Body of pancreas (tissue), 4 donors: ENCODE data around the gene TBATA. TPM values are rescaled to one million over a fixed set of nuclear protein-coding genes. Genes with fewer than 3 reads are reported as not detected.

Experiments
- ATAC-seq: fragments of 150-250 bp; one replicate; pipeline ENCODE4 v1.9.1; 2016
- DNase-seq, 4 donors: peaks; one replicate each; pipeline ENCODE4 v3.0.0-alpha.2; 2019
- H3K27ac ChIP-seq, 4 donors: fragments of 200-600 bp; sonication (generic); 1 replicate in 3 of 4; 2 replicates in 1 of 4; pipeline versions ENCODE4 v1.5.1 to v1.6.1; 2016 to 2019; ENCODE audit warnings: mild to moderate bottlenecking in 1 of 4, mixed read lengths in 1 of 4, moderate library complexity in 1 of 4
- H3K27me3 ChIP-seq, 2 donors: fragments of 200-600 bp; sonication (generic); one replicate each; pipeline ENCODE4 v1.6.0; 2016; ENCODE audit warnings: mild to moderate bottlenecking in 1 of 2
- H3K36me3 ChIP-seq, 2 donors: fragments of 200-600 bp; sonication (generic); replicated peaks in 1 of 2; 2 replicates each; pipeline ENCODE4 v1.5.1; 2016; ENCODE audit warnings: low read depth in 2 of 2; ENCODE audit not compliant: insufficient read depth in 1 of 2
- H3K4me1 ChIP-seq: fragments of 200-600 bp; sonication (generic); one replicate; pipeline ENCODE4 v1.6.0; 2016
- H3K4me3 ChIP-seq, 2 donors: fragments of 200-600 bp; sonication (generic); 1 replicate in 1 of 2; 2 replicates in 1 of 2; pipeline ENCODE4 v1.5.1; 2016 to 2019
- H3K9me3 ChIP-seq, 3 donors: fragments of 200-600 bp; sonication (generic); 1 replicate in 2 of 3; 2 replicates in 1 of 3; pipeline ENCODE4 v1.5.1; 2016
- CTCF ChIP-seq, 7 experiments: fragments of 450-650 bp in 4 of 7; fragments of 200-600 bp in 3 of 7; sonication (generic) in 3 of 7; IDR thresholded peaks; one replicate each; pipeline ENCODE4 v1.5.1; 2016 to 2019; ENCODE audit warnings: antibody characterized with exemption in 7 of 7
- POLR2A ChIP-seq, 3 donors: fragments of 450-650 bp; IDR thresholded peaks; one replicate each; pipeline ENCODE4 v1.6.1; 2016; ENCODE audit warnings: antibody characterized with exemption in 3 of 3, mild to moderate bottlenecking in 2 of 3
- WGBS, 2 donors: methylation state at CpG; one replicate each; pipeline ENCODE4 v1.1.5; 2017; 5-methylcytosine and 5-hydroxymethylcytosine counted together
- intact Hi-C: fragments of 100-400 bp; cut with DNase I; formaldehyde crosslinking; loops from one replicate; pipeline ENCODE4 v1.15.1; 2023
- total RNA-seq, 2 donors: library from RNA; depleted of rRNA; stranded (reverse); fragments of >200 nt; gene quantifications; one replicate each; pipeline ENCODE4 v1.1.0, GENCODE V29; 2016

TBATA gene
- total RNA-seq, 2 donors from 2014 or later, result not detected

GRCh38 chr10:70815504-70816219 is 30.5 kb upstream of the TBATA start, which contains the start of gene SGPL1:
Gene SGPL1 (plus strand): TSS chr10:70815948. CDS start chr10:70816854, 906 bp downstream.
- no peaks in the 10 kb centered on the region for H3K9me3 ChIP-seq
- ATAC-seq, result peak; percentile 90
- H3K4me3 ChIP-seq, result peak within 1 kb of the TSS; percentile 42 to 52
- WGBS, 2 donors, result 2 to 10% methylated on average over 5 to 46 of the region's 58 CpGs
- H3K27me3 ChIP-seq, result no peaks in the 10 kb centered on the region
- intact Hi-C loops, result loop anchor here (5.0 kb wide), 1 partner anchor 62 kb away; no protein-coding TSS in a partner anchor
- peaks cover 0 to 3% of the 10 kb centered on the region in 2 donors for H3K36me3 ChIP-seq
- DNase-seq, result peak; percentile 86 to 92 (median 88)
- H3K27ac ChIP-seq, result peak within 1 kb of the TSS; percentile 91 to 97 (median 94)
- peak; percentile 80 to 100 (median 97) for TF ChIP-seq CTCF (IDR thresholded peaks at IDR 0.05)
- TF ChIP-seq POLR2A (IDR thresholded peaks at IDR 0.05), result peak in 2 of 3 donors; percentile 63 to 67
- peaks cover 12% of the 10 kb centered on the region for H3K4me1 ChIP-seq

- ATAC-seq, result no peak
- no peak overlapping the region for H3K27ac ChIP-seq
- WGBS, 2 donors, result 65 to 72% methylated on average over 4 of the region's 4 CpGs
- TF ChIP-seq POLR2A (IDR thresholded peaks at IDR 0.05), result no peak
- TF ChIP-seq CTCF (IDR thresholded peaks at IDR 0.05), result no peak
- peaks cover 0 to 1% of the 10 kb centered on the region in 2 donors for H3K36me3 ChIP-seq
- H3K4me1 ChIP-seq, result peaks cover 12% of the 10 kb centered on the region
- intact Hi-C loops, result no loop called here
- no peak overlapping the region for H3K4me3 ChIP-seq
- no peaks in the 10 kb centered on the region for H3K27me3 ChIP-seq
- no peak for DNase-seq
- H3K9me3 ChIP-seq, result no peaks in the 10 kb centered on the region
Observed at GRCh38 chr10:70814126-70814525, 28.9 kb upstream of the TBATA start.

- Histone ChIP-seq H3K4me1 (peaks cover 12% of the 10 kb centered on the region), H3K4me3 (no peak overlapping the region), H3K36me3 (no peaks in the 10 kb centered on the region), H3K9me3 (no peaks in the 10 kb centered on the region), H3K27ac (no peak overlapping the region), H3K27me3 (no peaks in the 10 kb centered on the region)
- DNase-seq (no peak), ATAC-seq (no peak)
- WGBS, 2 donors, result 83 to 86% methylated on average over 4 of the region's 4 CpGs
- TF ChIP-seq CTCF (IDR thresholded peaks at IDR 0.05) (no peak), POLR2A (IDR thresholded peaks at IDR 0.05) (no peak)
- intact Hi-C loops, result no loop called here
Observed at GRCh38 chr10:70812814-70813213, 27.6 kb upstream of the TBATA start.

GRCh38 chr10:70811881-70812280 is 26.7 kb upstream of the TBATA start:
- TF ChIP-seq CTCF (IDR thresholded peaks at IDR 0.05) (no peak), POLR2A (IDR thresholded peaks at IDR 0.05) (no peak)
- ATAC-seq, result no peak

GRCh38 chr10:70810967-70811366 is 25.8 kb upstream of the TBATA start:
- H3K27ac ChIP-seq, result no peak overlapping the region
- peaks cover 6% of the 10 kb centered on the region for H3K4me1 ChIP-seq
- no peak for ATAC-seq
- intact Hi-C loops, result no loop called here
- DNase-seq, result no peak
- H3K9me3 ChIP-seq, result no peaks in the 10 kb centered on the region
- 0 to 21% methylated on average over 1 of the region's 1 CpG for WGBS, 2 donors
- no peaks in the 10 kb centered on the region for H3K36me3 ChIP-seq
- no peak overlapping the region for H3K4me3 ChIP-seq
- no peak for TF ChIP-seq POLR2A (IDR thresholded peaks at IDR 0.05)
- TF ChIP-seq CTCF (IDR thresholded peaks at IDR 0.05), result no peak
- H3K27me3 ChIP-seq, result no peaks in the 10 kb centered on the region

More at GRCh38 chr10:70811881-70812280, 26.7 kb upstream of the TBATA start:
- no peak overlapping the region for H3K27ac ChIP-seq
- intact Hi-C loops, result no loop called here
- DNase-seq, result no peak
- H3K27me3 ChIP-seq, result no peaks in the 10 kb centered on the region
- no peak overlapping the region for H3K4me3 ChIP-seq
- WGBS, 2 donors, result 62 to 64% methylated on average over 3 of the region's 3 CpGs
- H3K9me3 ChIP-seq, result no peaks in the 10 kb centered on the region
- H3K36me3 ChIP-seq, result no peaks in the 10 kb centered on the region
- peaks cover 10% of the 10 kb centered on the region for H3K4me1 ChIP-seq
